C1 segment of cervical spinal cord (tissue), 14 donors: Measurements from ENCODE around the gene SYCP1.
"Not testable (repeated sequence)": the region's sequence is repeated elsewhere in the genome, so short reads cannot be mapped to it uniquely, and the experiment has no call there.

Experiments used
- DNase-seq, 14 donors: peaks; one replicate each; lab custom pipeline; 2025; lab: John Stamatoyannopoulos, UW

Gene SYCP1

GRCh38 chr1:114979278-114979891 is 124.7 kb downstream of the SYCP1 start:
- DNase-seq: peak in 1 of 14 donors; percentile 2

- DNase-seq: no peak
Measured at GRCh38 chr1:114982251-114982650, 127.6 kb downstream of the SYCP1 start.

GRCh38 chr1:114986286-114986685 is 131.6 kb downstream of the SYCP1 start:
- DNase-seq: no peak

GRCh38 chr1:114988095-114988494 is 133.4 kb downstream of the SYCP1 start:
- no peak for DNase-seq

GRCh38 chr1:114997510-114998289 is 143.0 kb downstream of the SYCP1 start:
- DNase-seq: no peak

- no peak for DNase-seq
Measured at GRCh38 chr1:115006191-115006590, 151.5 kb downstream of the SYCP1 start.

GRCh38 chr1:115012006-115012405 is 157.3 kb downstream of the SYCP1 start:
- no peak for DNase-seq

- no peak for DNase-seq
Measured at GRCh38 chr1:115012434-115012833, 157.8 kb downstream of the SYCP1 start.

- no peak for DNase-seq
Measured at GRCh38 chr1:115013792-115014191, 159.1 kb downstream of the SYCP1 start.

GRCh38 chr1:115019549-115019948 is 164.9 kb downstream of the SYCP1 start:
- not testable (repeated sequence) for DNase-seq

GRCh38 chr1:115021145-115021544 is 166.5 kb downstream of the SYCP1 start:
- DNase-seq: no peak

GRCh38 chr1:115023593-115023992 is 168.9 kb downstream of the SYCP1 start:
- DNase-seq: no peak

- DNase-seq: no peak
Measured at GRCh38 chr1:115029526-115029925, 174.9 kb downstream of the SYCP1 start, which contains the start of gene TSHB. TSS of gene TSHB (plus strand) at chr1:115029826. CDS start at chr1:115033363, 3,537 bp downstream.

GRCh38 chr1:115031595-115031994 is 176.9 kb downstream of the SYCP1 start:
- DNase-seq: no peak

GRCh38 chr1:115035652-115036051 is 181.0 kb downstream of the SYCP1 start:
- DNase-seq: no peak

- no peak for DNase-seq
Measured at GRCh38 chr1:115036814-115037507, 182.3 kb downstream of the SYCP1 start.

- no peak for DNase-seq
Measured at GRCh38 chr1:115040501-115040900, 185.8 kb downstream of the SYCP1 start.

- DNase-seq: no peak
Measured at GRCh38 chr1:115041654-115042053, 187.0 kb downstream of the SYCP1 start.
